ENCODE data around the gene ERFL. TPM values are rescaled to one million over a fixed set of nuclear protein-coding genes. Genes with fewer than 3 reads are reported as not detected.

Gene ERFL
- total RNA-seq, 1 experiment from 2014 or later: 0.65 TPM

GRCh38 chr19:41863209-41863931, 64.9 kb downstream of the ERFL start:
- ChIA-PET POLR2A (ENCODE audit: unreplicated experiment) (no interaction called here), CTCF (interaction anchor here (0.8 kb wide), 1 partner anchor 93 kb away, joined by 3 read pairs; no protein-coding TSS in a partner anchor)
- intact Hi-C loops (cut with micrococcal nuclease; ENCODE audit: unreplicated experiment): no loop called here

DNA sequence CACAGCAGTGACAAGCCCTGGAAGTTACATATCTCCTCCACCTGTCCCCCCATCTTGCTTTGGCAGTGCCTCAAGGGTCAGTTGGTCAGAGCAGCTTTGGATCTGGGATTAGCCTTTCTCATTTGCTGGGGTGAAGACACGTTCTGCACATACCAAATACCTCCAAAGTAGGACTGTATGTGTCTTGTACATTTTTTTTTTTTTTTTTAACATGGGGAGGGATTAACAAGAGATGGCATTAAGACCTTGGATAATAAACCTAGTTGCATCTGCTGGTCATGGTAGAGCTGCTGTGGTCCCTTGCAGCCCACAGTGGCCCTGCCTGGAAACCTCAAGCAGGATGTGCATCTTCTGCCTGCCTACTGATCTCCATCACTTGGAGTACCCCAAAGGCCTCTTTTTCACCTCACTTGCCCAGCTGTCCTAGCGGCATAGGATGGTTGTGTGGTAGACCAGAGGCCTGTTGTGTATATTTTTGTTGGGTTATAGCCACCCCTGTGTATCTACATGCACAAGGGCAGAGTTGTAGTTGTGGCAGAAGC, 65.7 kb downstream of the ERFL start:
- Histone ChIP-seq H2AFZ (no peak overlapping the region), H3K36me3 (ENCODE audit: low read depth) (peaks cover 58% of the 10 kb centered on the region), H3K4me1 (replicated peaks; ENCODE audit: insufficient read depth) (peaks cover 62% of the 10 kb centered on the region), H3F3A (ENCODE audit: insufficient read depth, low read depth) (peaks cover 70% of the 10 kb centered on the region), H3K79me2 (ENCODE audit: low read depth) (peaks cover 74% of the 10 kb centered on the region), H3K9me2 (ENCODE audit: insufficient read depth) (no peaks in the 10 kb centered on the region), H4K20me1 (ENCODE audit: insufficient read depth) (peaks cover 66% of the 10 kb centered on the region), H3K4me3 (no peak overlapping the region; the same call in 1 of the 2 replicates), H3K9me3 (ENCODE audit: insufficient read depth, low read depth) (no peaks in the 10 kb centered on the region), H3K4me2 (peak overlapping the region; percentile 96), H3K27me3 (ENCODE audit: insufficient read depth, low read depth) (no peaks in the 10 kb centered on the region), H3K27ac (peak overlapping the region; percentile 96; the same call in 1 of the 2 replicates)
- POLR2A ChIA-PET (ENCODE audit: unreplicated experiment): interaction anchor here (0.5 kb wide), 1 partner anchor 85 kb away, joined by 5 read pairs; no protein-coding TSS in a partner anchor
- no peak for DNase-seq
- TF ChIP-seq, protein P1, sequence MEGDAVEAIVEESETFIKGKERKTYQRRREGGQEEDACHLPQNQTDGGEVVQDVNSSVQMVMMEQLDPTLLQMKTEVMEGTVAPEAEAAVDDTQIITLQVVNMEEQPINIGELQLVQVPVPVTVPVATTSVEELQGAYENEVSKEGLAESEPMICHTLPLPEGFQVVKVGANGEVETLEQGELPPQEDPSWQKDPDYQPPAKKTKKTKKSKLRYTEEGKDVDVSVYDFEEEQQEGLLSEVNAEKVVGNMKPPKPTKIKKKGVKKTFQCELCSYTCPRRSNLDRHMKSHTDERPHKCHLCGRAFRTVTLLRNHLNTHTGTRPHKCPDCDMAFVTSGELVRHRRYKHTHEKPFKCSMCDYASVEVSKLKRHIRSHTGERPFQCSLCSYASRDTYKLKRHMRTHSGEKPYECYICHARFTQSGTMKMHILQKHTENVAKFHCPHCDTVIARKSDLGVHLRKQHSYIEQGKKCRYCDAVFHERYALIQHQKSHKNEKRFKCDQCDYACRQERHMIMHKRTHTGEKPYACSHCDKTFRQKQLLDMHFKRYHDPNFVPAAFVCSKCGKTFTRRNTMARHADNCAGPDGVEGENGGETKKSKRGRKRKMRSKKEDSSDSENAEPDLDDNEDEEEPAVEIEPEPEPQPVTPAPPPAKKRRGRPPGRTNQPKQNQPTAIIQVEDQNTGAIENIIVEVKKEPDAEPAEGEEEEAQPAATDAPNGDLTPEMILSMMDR (conservative IDR thresholded peaks at IDR 0.05): no peak
- TF ChIP-seq EZH2 (IDR thresholded peaks at IDR 0.05; ENCODE audit: low read depth): no peak
- BruUV-seq (replicated peaks): no TSS peak
- CTCF ChIA-PET: no interaction called here
- intact Hi-C loops (cut with micrococcal nuclease; ENCODE audit: unreplicated experiment): no loop called here

More at GRCh38 chr19:41863209-41863931, 64.9 kb downstream of the ERFL start:
- Histone ChIP-seq H3K4me1 (replicated peaks; ENCODE audit: insufficient read depth) (peaks cover 71% of the 10 kb centered on the region), H3K79me2 (ENCODE audit: low read depth) (peaks cover 83% of the 10 kb centered on the region), H2AFZ (no peak overlapping the region), H3K27ac (peak overlapping the region; percentile 96; the same call in 1 of the 2 replicates), H3K4me3 (no peak overlapping the region), H3K4me2 (peak overlapping the region; percentile 96), H3K9me2 (ENCODE audit: insufficient read depth) (no peaks in the 10 kb centered on the region), H3K9me3 (ENCODE audit: insufficient read depth, low read depth) (no peaks in the 10 kb centered on the region), H4K20me1 (ENCODE audit: insufficient read depth) (peaks cover 74% of the 10 kb centered on the region), H3K36me3 (ENCODE audit: low read depth) (peaks cover 67% of the 10 kb centered on the region), H3K27me3 (ENCODE audit: insufficient read depth, low read depth) (no peaks in the 10 kb centered on the region), H3F3A (ENCODE audit: insufficient read depth, low read depth) (peaks cover 79% of the 10 kb centered on the region)
- BruUV-seq (replicated peaks): no TSS peak
- no peak for DNase-seq
- TF ChIP-seq, protein P1 (conservative IDR thresholded peaks at IDR 0.05): no peak
- no peak for TF ChIP-seq EZH2 (IDR thresholded peaks at IDR 0.05; ENCODE audit: low read depth)

GRCh38 chr19:41861846-41862245, 66.4 kb downstream of the ERFL start:
- Histone ChIP-seq H3K9me2 (ENCODE audit: insufficient read depth) (no peaks in the 10 kb centered on the region), H3K79me2 (ENCODE audit: low read depth) (peaks cover 68% of the 10 kb centered on the region), H3K36me3 (ENCODE audit: low read depth) (peaks cover 56% of the 10 kb centered on the region), H2AFZ (no peak overlapping the region), H3F3A (ENCODE audit: insufficient read depth, low read depth) (peaks cover 64% of the 10 kb centered on the region), H3K27ac (peak overlapping the region; percentile 96), H3K4me1 (replicated peaks; ENCODE audit: insufficient read depth) (peaks cover 57% of the 10 kb centered on the region), H3K27me3 (ENCODE audit: insufficient read depth, low read depth) (no peaks in the 10 kb centered on the region), H3K4me3 (peak overlapping the region; percentile 98; the same call in 1 of the 2 replicates), H3K9me3 (ENCODE audit: insufficient read depth, low read depth) (no peaks in the 10 kb centered on the region), H3K4me2 (peak overlapping the region; percentile 96), H4K20me1 (ENCODE audit: insufficient read depth) (peaks cover 59% of the 10 kb centered on the region)
- ChIA-PET CTCF (no interaction called here), POLR2A (ENCODE audit: unreplicated experiment) (no interaction called here)
- intact Hi-C loops (cut with micrococcal nuclease; ENCODE audit: unreplicated experiment): no loop called here
- no peak for DNase-seq
- no peak for TF ChIP-seq EZH2 (IDR thresholded peaks at IDR 0.05; ENCODE audit: low read depth)
- TF ChIP-seq, protein P1 (conservative IDR thresholded peaks at IDR 0.05): no peak
- no TSS peak for BruUV-seq (replicated peaks)
